Breast epithelium (tissue), 3 donors: ENCODE measurements around the gene ADD3.

Experiments
- CTCF ChIP-seq, 3 donors: fragments of 450-650 bp; IDR thresholded peaks; one replicate each; pipeline ENCODE4 v1.5.1; 2016 to 2017; ENCODE audit warnings: antibody characterized with exemption in 3 of 3, mild to moderate bottlenecking in 3 of 3, moderate library complexity in 3 of 3
- POLR2A ChIP-seq: fragments of 450-650 bp; IDR thresholded peaks from one replicate; pipeline ENCODE4 v1.6.1; 2016; ENCODE audit warnings: antibody characterized with exemption, mild to moderate bottlenecking, moderate library complexity
- POLR2AphosphoS5 ChIP-seq, 3 donors: sonication (generic); formaldehyde crosslinking; IDR thresholded peaks; one replicate each; pipeline ENCODE4 v1.6.1; 2017; ENCODE audit warnings: antibody characterized with exemption in 3 of 3

- no peak for TF ChIP-seq CTCF (IDR thresholded peaks at IDR 0.05)
- TF ChIP-seq POLR2A = no peak
- TF ChIP-seq POLR2AphosphoS5 (IDR thresholded peaks at IDR 0.05) = no peak
Measured at GRCh38 chr10:110077436-110078130, 69.8 kb downstream of the ADD3 start.
